ENCODE data around the gene TMEM144.
A peak's percentile ranks its signal among the peaks of the same experiment; 100 is the strongest.
"Not testable (repeated sequence)": the region's sequence is repeated elsewhere in the genome, so short reads cannot be mapped to it uniquely, and the experiment has no call there.

TMEM144 gene

GRCh38 chr4:158238575-158238974, 28.3 kb downstream of the TMEM144 start:
- DNase-seq: no peak

- DNase-seq: no peak
These were observed 28.9 kb downstream of the TMEM144 start for GRCh38 chr4:158239196-158239595.

- no peak for DNase-seq
These were observed 32.8 kb downstream of the TMEM144 start for GRCh38 chr4:158243071-158243470.

- DNase-seq: no peak
These were observed 40.0 kb downstream of the TMEM144 start for GRCh38 chr4:158250321-158250720.

- DNase-seq: peak; percentile 63
These were observed 43.2 kb downstream of the TMEM144 start for GRCh38 chr4:158253350-158253980.

GRCh38 chr4:158254292-158254691, 44.0 kb downstream of the TMEM144 start:
- DNase-seq: no peak

GRCh38 chr4:158255727-158256324, 45.5 kb downstream of the TMEM144 start:
- peak; percentile 50 for DNase-seq

- DNase-seq: peak; percentile 23
These were observed 49.8 kb downstream of the TMEM144 start for GRCh38 chr4:158259955-158260575.

GRCh38 chr4:158261480-158261879, 51.2 kb downstream of the TMEM144 start:
- no peak for DNase-seq

GRCh38 chr4:158268553-158268952, 58.3 kb downstream of the TMEM144 start:
- no peak for DNase-seq

GRCh38 chr4:158274636-158275035, 64.3 kb downstream of the TMEM144 start:
- no peak for DNase-seq

- no peak for DNase-seq
These were observed 67.3 kb downstream of the TMEM144 start for GRCh38 chr4:158277558-158277957.

- not testable (repeated sequence) for DNase-seq
These were observed 68.8 kb downstream of the TMEM144 start for GRCh38 chr4:158279052-158279451.

- DNase-seq: no peak
These were observed 70.6 kb downstream of the TMEM144 start for GRCh38 chr4:158280856-158281255.

GRCh38 chr4:158282252-158282651, 72.0 kb downstream of the TMEM144 start:
- DNase-seq: no peak

- no peak for DNase-seq
These were observed 75.3 kb downstream of the TMEM144 start for GRCh38 chr4:158285429-158286216.

GRCh38 chr4:158290912-158291311, 80.6 kb downstream of the TMEM144 start:
- no peak for DNase-seq

GRCh38 chr4:158291334-158292055, 81.2 kb downstream of the TMEM144 start:
- DNase-seq: no peak

- DNase-seq: no peak
These were observed 81.9 kb downstream of the TMEM144 start for GRCh38 chr4:158292156-158292555.

- no peak for DNase-seq
These were observed 84.8 kb downstream of the TMEM144 start for GRCh38 chr4:158295053-158295452.

GRCh38 chr4:158297866-158298265, 87.6 kb downstream of the TMEM144 start:
- no peak for DNase-seq

- no peak for DNase-seq
These were observed 89.2 kb downstream of the TMEM144 start for GRCh38 chr4:158299459-158300007.

GRCh38 chr4:158300012-158300411, 89.7 kb downstream of the TMEM144 start:
- no peak for DNase-seq

Data from retina (tissue), 1 donor.